ENCODE measurements around the gene CA11.
A peak's percentile ranks its signal among the peaks of the same experiment; 100 is the strongest.

The CA11 gene

DNA sequence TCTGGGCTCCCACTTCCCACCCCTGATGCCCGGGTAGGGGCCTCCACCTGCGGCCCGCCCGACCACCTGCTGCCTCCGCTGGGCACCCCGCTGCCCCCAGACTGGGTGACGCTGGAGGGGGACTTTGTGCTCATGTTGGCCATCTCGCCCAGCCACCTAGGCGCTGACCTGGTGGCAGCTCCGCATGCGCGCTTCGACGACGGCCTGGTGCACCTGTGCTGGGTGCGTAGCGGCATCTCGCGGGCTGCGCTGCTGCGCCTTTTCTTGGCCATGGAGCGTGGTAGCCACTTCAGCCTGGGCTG, 16.7 kb downstream of the CA11 start:
- peaks cover 17% of the 10 kb centered on the region for H3K36me3 ChIP-seq (ENCODE audit: low read depth)
- DNase-seq (ENCODE audit: low spot score) (no peak), ATAC-seq (ENCODE audit: low read depth) (no peak)
- H3K4me1 ChIP-seq (ENCODE audit: insufficient read depth, poor library complexity, severe bottlenecking), result peaks cover 21% of the 10 kb centered on the region
- H3K27me3 ChIP-seq (ENCODE audit: insufficient read depth, poor library complexity, severe bottlenecking), result no peaks in the 10 kb centered on the region
- no peak overlapping the region for H3K4me3 ChIP-seq (ENCODE audit: severe bottlenecking)
- H3K27ac ChIP-seq (ENCODE audit: poor library complexity, severe bottlenecking), result no peak overlapping the region
- TF ChIP-seq, protein P1, sequence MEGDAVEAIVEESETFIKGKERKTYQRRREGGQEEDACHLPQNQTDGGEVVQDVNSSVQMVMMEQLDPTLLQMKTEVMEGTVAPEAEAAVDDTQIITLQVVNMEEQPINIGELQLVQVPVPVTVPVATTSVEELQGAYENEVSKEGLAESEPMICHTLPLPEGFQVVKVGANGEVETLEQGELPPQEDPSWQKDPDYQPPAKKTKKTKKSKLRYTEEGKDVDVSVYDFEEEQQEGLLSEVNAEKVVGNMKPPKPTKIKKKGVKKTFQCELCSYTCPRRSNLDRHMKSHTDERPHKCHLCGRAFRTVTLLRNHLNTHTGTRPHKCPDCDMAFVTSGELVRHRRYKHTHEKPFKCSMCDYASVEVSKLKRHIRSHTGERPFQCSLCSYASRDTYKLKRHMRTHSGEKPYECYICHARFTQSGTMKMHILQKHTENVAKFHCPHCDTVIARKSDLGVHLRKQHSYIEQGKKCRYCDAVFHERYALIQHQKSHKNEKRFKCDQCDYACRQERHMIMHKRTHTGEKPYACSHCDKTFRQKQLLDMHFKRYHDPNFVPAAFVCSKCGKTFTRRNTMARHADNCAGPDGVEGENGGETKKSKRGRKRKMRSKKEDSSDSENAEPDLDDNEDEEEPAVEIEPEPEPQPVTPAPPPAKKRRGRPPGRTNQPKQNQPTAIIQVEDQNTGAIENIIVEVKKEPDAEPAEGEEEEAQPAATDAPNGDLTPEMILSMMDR (IDR thresholded peaks at IDR 0.05; ENCODE audit: poor library complexity, severe bottlenecking), result no peak
- no peaks in the 10 kb centered on the region for H3K9me3 ChIP-seq (ENCODE audit: severe bottlenecking)

- Histone ChIP-seq H3K4me1 (ENCODE audit: insufficient read depth, poor library complexity, severe bottlenecking) (peaks cover 17% of the 10 kb centered on the region), H3K27me3 (ENCODE audit: insufficient read depth, poor library complexity, severe bottlenecking) (no peaks in the 10 kb centered on the region), H3K36me3 (ENCODE audit: low read depth) (peaks cover 17% of the 10 kb centered on the region), H3K9me3 (ENCODE audit: severe bottlenecking) (no peaks in the 10 kb centered on the region), H3K4me3 (ENCODE audit: severe bottlenecking) (no peak overlapping the region), H3K27ac (ENCODE audit: poor library complexity, severe bottlenecking) (no peak overlapping the region)
- no peak for ATAC-seq (ENCODE audit: low read depth)
- no peak for DNase-seq (ENCODE audit: low spot score)
- TF ChIP-seq, protein P1 (IDR thresholded peaks at IDR 0.05; ENCODE audit: poor library complexity, severe bottlenecking), result no peak
Measured at GRCh38 chr19:48628486-48629296, 17.3 kb downstream of the CA11 start.

GRCh38 chr19:48627865-48628314, 18.1 kb downstream of the CA11 start:
- Histone ChIP-seq H3K9me3 (ENCODE audit: severe bottlenecking) (no peaks in the 10 kb centered on the region), H3K27ac (ENCODE audit: poor library complexity, severe bottlenecking) (peak overlapping the region; percentile 15), H3K27me3 (ENCODE audit: insufficient read depth, poor library complexity, severe bottlenecking) (no peaks in the 10 kb centered on the region), H3K4me1 (ENCODE audit: insufficient read depth, poor library complexity, severe bottlenecking) (peaks cover 15% of the 10 kb centered on the region), H3K4me3 (ENCODE audit: severe bottlenecking) (no peak overlapping the region), H3K36me3 (ENCODE audit: low read depth) (peaks cover 13% of the 10 kb centered on the region)
- DNase-seq (ENCODE audit: low spot score), result no peak
- ATAC-seq (ENCODE audit: low read depth), result no peak
- TF ChIP-seq, protein P1 (IDR thresholded peaks at IDR 0.05; ENCODE audit: poor library complexity, severe bottlenecking), result no peak

GRCh38 chr19:48627201-48627864, 18.7 kb downstream of the CA11 start:
- H3K4me3 ChIP-seq (ENCODE audit: severe bottlenecking), result no peak overlapping the region
- H3K27ac ChIP-seq (ENCODE audit: poor library complexity, severe bottlenecking), result peak overlapping the region; percentile 15
- peaks cover 13% of the 10 kb centered on the region for H3K36me3 ChIP-seq (ENCODE audit: low read depth)
- H3K4me1 ChIP-seq (ENCODE audit: insufficient read depth, poor library complexity, severe bottlenecking), result peaks cover 9% of the 10 kb centered on the region
- TF ChIP-seq, protein P1 (IDR thresholded peaks at IDR 0.05; ENCODE audit: poor library complexity, severe bottlenecking), result no peak
- H3K27me3 ChIP-seq (ENCODE audit: insufficient read depth, poor library complexity, severe bottlenecking), result no peaks in the 10 kb centered on the region
- no peak for DNase-seq (ENCODE audit: low spot score)
- peak; percentile 33; the same call in 2 of the 3 replicates for ATAC-seq (ENCODE audit: low read depth)
- H3K9me3 ChIP-seq (ENCODE audit: severe bottlenecking), result no peaks in the 10 kb centered on the region
